ENCODE data around the gene RPS6KB1. TPM values are rescaled to one million over a fixed set of nuclear protein-coding genes. Genes with fewer than 3 reads are reported as not detected.

RPS6KB1 gene
- total and polyA plus RNA-seq, 9 of the 15 experiments (the other 6 are each of a cell fraction or from before 2014, with no cell fraction given): 8.8 to 60.7 (median 35.1) TPM

DNA sequence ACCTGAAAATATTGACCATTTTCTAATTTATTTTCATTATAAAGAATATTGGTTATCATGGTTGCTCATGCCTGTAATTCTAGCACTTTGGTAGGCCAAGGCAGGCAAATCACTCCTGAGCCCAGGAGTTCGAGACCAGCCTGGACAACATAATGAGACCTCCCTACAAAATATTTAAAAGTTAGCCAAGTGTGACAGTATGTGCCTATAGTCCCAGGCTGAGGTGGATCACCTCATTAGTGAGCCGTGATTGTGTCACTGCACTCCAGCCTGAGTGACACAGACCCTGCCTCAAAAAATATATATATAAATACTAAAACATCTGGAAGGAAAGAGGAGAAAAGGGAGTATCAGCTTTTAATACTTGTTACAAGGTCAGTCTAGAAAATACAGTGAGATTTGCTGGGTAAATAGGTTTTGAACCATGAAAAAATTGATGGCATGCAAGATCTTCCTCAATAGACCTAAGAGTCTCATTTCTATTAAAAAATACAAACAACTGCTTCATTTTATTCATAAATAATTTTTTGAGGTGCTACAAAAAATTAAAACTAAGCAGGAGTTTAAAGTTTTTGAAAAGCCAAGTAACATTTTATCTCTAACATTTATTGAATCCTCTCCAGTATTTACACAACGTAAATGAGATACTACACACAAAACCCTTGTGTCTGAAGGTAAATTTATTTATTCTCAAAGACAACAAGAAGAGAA is 47.9 kb upstream of the RPS6KB1 start (continued):
- TF ChIP-seq, protein P1, sequence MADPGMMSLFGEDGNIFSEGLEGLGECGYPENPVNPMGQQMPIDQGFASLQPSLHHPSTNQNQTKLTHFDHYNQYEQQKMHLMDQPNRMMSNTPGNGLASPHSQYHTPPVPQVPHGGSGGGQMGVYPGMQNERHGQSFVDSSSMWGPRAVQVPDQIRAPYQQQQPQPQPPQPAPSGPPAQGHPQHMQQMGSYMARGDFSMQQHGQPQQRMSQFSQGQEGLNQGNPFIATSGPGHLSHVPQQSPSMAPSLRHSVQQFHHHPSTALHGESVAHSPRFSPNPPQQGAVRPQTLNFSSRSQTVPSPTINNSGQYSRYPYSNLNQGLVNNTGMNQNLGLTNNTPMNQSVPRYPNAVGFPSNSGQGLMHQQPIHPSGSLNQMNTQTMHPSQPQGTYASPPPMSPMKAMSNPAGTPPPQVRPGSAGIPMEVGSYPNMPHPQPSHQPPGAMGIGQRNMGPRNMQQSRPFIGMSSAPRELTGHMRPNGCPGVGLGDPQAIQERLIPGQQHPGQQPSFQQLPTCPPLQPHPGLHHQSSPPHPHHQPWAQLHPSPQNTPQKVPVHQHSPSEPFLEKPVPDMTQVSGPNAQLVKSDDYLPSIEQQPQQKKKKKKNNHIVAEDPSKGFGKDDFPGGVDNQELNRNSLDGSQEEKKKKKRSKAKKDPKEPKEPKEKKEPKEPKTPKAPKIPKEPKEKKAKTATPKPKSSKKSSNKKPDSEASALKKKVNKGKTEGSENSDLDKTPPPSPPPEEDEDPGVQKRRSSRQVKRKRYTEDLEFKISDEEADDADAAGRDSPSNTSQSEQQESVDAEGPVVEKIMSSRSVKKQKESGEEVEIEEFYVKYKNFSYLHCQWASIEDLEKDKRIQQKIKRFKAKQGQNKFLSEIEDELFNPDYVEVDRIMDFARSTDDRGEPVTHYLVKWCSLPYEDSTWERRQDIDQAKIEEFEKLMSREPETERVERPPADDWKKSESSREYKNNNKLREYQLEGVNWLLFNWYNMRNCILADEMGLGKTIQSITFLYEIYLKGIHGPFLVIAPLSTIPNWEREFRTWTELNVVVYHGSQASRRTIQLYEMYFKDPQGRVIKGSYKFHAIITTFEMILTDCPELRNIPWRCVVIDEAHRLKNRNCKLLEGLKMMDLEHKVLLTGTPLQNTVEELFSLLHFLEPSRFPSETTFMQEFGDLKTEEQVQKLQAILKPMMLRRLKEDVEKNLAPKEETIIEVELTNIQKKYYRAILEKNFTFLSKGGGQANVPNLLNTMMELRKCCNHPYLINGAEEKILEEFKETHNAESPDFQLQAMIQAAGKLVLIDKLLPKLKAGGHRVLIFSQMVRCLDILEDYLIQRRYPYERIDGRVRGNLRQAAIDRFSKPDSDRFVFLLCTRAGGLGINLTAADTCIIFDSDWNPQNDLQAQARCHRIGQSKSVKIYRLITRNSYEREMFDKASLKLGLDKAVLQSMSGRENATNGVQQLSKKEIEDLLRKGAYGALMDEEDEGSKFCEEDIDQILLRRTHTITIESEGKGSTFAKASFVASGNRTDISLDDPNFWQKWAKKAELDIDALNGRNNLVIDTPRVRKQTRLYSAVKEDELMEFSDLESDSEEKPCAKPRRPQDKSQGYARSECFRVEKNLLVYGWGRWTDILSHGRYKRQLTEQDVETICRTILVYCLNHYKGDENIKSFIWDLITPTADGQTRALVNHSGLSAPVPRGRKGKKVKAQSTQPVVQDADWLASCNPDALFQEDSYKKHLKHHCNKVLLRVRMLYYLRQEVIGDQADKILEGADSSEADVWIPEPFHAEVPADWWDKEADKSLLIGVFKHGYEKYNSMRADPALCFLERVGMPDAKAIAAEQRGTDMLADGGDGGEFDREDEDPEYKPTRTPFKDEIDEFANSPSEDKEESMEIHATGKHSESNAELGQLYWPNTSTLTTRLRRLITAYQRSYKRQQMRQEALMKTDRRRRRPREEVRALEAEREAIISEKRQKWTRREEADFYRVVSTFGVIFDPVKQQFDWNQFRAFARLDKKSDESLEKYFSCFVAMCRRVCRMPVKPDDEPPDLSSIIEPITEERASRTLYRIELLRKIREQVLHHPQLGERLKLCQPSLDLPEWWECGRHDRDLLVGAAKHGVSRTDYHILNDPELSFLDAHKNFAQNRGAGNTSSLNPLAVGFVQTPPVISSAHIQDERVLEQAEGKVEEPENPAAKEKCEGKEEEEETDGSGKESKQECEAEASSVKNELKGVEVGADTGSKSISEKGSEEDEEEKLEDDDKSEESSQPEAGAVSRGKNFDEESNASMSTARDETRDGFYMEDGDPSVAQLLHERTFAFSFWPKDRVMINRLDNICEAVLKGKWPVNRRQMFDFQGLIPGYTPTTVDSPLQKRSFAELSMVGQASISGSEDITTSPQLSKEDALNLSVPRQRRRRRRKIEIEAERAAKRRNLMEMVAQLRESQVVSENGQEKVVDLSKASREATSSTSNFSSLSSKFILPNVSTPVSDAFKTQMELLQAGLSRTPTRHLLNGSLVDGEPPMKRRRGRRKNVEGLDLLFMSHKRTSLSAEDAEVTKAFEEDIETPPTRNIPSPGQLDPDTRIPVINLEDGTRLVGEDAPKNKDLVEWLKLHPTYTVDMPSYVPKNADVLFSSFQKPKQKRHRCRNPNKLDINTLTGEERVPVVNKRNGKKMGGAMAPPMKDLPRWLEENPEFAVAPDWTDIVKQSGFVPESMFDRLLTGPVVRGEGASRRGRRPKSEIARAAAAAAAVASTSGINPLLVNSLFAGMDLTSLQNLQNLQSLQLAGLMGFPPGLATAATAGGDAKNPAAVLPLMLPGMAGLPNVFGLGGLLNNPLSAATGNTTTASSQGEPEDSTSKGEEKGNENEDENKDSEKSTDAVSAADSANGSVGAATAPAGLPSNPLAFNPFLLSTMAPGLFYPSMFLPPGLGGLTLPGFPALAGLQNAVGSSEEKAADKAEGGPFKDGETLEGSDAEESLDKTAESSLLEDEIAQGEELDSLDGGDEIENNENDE (IDR thresholded peaks at IDR 0.05; ENCODE audit: low read depth, low read length): no peak
- TF ChIP-seq NCOR1 (IDR thresholded peaks at IDR 0.05) (0 out of 2 replicates have a peak, but pooled peaks have one; percentile 18), PRMT5 (CRISPR knock-in tag; IDR thresholded peaks at IDR 0.05) (no peak), POLR2H (tag; IDR thresholded peaks at IDR 0.05; ENCODE audit: low read depth) (peak; percentile 64), ZBTB17 (CRISPR knock-in tag; IDR thresholded peaks at IDR 0.05) (no peak), DACH1 (IDR thresholded peaks at IDR 0.05; ENCODE audit: partially characterized antibody) (no peak), PML (IDR thresholded peaks at IDR 0.05; ENCODE audit: low read length) (no peak), ZNF76 (CRISPR knock-in tag; IDR thresholded peaks at IDR 0.05; ENCODE audit: borderline replicate concordance) (no peak), ARHGAP35 (IDR thresholded peaks at IDR 0.05; ENCODE audit: partially characterized antibody) (no peak), POLR2G (IDR thresholded peaks at IDR 0.05; ENCODE audit: low read depth, low read length) (peak; percentile 9; the same call in 1 of the 2 replicates), ATF7 (IDR thresholded peaks at IDR 0.05) (no peak), ZNF764 (CRISPR knock-in tag; IDR thresholded peaks at IDR 0.05; ENCODE audit: low read depth) (no peak)
- TF ChIP-seq, protein P2, sequence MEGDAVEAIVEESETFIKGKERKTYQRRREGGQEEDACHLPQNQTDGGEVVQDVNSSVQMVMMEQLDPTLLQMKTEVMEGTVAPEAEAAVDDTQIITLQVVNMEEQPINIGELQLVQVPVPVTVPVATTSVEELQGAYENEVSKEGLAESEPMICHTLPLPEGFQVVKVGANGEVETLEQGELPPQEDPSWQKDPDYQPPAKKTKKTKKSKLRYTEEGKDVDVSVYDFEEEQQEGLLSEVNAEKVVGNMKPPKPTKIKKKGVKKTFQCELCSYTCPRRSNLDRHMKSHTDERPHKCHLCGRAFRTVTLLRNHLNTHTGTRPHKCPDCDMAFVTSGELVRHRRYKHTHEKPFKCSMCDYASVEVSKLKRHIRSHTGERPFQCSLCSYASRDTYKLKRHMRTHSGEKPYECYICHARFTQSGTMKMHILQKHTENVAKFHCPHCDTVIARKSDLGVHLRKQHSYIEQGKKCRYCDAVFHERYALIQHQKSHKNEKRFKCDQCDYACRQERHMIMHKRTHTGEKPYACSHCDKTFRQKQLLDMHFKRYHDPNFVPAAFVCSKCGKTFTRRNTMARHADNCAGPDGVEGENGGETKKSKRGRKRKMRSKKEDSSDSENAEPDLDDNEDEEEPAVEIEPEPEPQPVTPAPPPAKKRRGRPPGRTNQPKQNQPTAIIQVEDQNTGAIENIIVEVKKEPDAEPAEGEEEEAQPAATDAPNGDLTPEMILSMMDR (IDR thresholded peaks at IDR 0.05 in 2 of 3, conservative IDR thresholded peaks at IDR 0.05 in 1 of 3; ENCODE audit: insufficient read depth in 2 of 3, low read depth in 1 of 3, low read length in 3 of 3): no peak
- TF ChIP-seq, protein P3, sequence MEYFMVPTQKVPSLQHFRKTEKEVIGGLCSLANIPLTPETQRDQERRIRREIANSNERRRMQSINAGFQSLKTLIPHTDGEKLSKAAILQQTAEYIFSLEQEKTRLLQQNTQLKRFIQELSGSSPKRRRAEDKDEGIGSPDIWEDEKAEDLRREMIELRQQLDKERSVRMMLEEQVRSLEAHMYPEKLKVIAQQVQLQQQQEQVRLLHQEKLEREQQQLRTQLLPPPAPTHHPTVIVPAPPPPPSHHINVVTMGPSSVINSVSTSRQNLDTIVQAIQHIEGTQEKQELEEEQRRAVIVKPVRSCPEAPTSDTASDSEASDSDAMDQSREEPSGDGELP (CRISPR knock-in tag; IDR thresholded peaks at IDR 0.05; ENCODE audit: borderline replicate concordance): no peak
